A204.1 (cell line): ENCODE results near the gene DPT.

Experiments used
- FAIRE-seq: peaks from 2 replicates; lab custom pipeline; 2012; peaks lifted over from hg19 to GRCh38; lab: Jason Lieb, UNC

DPT gene

DNA sequence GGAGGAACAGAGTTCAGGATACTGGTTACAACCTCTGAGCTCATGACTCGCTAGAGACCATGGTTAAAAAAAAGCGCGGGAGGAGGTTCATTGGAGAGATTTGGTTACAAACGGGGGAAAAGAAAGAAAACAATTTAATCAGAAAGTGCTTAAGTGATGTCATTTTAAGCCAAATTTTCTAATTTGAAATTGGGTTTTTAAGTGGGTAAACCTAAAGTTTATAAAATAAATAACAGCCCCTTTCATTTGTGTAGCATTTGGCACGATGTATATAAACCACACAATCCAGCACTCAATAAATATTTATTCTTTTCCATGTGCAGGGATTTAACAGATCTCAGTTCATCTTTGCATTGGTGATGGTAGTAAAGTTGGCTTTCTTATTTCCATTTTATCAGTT lies 7.0 kb upstream of the DPT start:
- no peak for FAIRE-seq

DNA sequence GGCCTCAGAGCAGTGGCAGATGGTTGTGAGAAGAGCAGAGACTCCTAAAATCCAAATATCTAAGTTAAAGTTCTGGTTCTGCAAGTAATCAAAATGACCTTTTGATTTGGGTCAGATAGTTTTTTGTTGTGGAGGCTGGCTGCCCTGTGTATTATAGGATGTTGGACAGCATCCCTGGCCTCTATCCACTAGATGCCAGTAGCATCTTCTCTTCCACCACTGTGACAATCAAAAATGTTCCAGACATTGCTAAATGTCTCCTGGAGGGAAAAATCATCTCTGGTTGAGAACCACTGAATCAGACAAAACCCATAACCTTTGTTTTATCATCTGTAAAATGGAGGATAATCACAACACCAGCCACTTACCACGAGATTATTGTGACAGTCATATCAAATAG lies 5.9 kb upstream of the DPT start:
- no peak for FAIRE-seq

DNA sequence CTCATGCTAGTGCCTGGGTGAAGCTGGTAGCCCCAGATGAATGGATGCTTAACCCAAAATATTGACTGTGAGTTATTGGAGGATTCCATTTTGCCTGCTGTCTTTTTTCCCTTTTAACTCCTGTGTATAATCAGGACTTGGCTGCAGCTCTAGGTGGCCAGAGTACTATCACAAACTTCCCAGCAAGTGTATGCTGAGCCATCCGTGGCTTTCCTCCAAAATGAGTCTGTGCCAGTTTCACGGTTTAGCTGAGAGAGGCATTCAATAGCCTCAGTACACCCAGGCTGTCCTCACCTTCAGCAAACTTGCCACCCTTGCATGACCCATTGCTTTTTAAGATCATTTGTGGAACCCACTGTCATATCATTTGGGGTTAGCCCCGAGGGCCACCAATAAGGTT lies 5.3 kb upstream of the DPT start:
- FAIRE-seq, result no peak

DNA sequence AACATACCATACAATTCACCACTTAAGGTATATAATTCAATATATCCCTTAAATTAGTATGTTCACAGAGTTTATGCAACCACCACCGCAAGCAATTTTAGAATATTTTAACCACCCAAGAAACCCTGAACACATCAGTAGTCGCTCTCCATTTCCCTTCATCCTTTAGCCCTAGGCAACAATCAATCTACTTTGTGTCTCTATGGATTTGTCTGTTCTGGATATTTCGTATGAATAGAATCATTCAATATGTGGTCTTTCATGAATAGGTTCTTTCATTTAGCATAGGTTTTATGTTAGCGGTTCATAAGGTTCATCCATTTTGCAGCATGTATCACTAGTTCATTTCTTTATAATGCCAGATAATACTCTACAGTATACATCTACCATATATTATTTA lies 4.2 kb upstream of the DPT start:
- no peak for FAIRE-seq

DNA sequence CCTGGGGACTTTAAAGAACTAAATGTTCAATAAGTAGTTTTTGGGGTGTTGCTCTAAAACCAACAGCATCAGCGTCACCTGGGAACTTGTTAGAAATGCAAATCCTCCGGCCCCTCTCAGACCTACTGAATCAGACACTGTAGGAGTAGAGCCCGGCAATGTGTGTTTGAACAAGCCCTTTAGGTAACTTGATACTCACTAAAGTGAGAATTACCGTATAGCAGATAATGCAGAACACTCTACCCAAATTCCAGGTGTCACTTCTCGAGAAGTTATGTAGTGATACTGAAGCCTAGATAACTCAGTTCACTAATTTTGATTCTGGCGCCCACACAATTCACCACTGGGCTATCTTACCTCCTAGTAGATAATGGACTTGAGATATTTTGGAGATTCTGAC lies 3.7 kb upstream of the DPT start:
- no peak for FAIRE-seq

DNA sequence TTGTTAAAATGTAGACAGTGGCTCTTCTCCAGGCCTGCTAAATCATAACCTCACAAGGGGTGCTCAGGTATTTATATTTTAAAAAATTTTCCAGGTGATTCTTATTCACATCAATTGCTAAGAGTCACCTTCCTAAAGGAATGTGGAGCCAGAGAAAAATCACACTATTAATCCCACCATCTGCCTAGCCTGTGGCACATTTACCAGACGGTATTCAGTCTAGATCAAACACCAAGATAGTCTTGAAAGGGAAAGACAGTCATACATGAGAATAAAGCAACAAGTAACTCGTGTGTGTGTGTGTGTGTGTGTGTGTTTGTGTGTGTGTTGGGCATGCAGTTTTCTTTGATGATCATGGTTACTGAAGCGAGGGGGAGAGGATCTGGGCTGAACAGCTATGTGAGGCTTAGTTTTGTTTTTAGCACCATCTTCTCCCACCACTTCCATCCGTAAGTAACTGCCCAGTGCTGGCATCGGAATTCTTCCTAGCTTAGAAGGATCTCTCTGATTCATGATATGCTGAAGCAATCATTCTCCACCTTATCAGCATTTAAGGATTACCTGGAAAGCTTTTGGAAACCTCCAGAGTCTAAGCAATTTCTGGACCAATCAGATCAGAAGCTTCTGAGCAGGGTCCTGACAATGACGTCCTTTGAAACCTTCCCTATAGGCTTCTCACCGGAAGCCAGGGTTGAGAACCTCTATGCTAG lies 2.4 kb upstream of the DPT start:
- no peak for FAIRE-seq

DNA sequence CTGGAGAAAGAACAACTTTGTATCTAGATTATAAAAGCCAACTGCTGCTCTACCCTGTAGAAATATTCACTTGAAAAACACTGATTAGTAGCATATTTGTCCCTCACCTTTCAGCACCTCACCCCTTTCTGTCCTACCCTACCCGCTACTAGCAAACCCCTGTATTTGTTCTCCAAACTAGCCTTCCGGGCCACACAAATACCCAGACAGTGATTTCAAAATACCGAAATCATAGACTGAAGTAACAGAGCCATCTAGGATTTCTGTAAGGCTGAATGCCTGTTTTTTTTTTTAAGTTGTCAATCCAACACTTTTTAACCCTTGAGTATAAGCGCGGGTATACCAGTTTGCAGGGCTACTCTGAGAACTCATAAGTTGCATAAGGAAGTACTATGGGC lies 398 bp upstream of the DPT start:
- no peak for FAIRE-seq

DNA sequence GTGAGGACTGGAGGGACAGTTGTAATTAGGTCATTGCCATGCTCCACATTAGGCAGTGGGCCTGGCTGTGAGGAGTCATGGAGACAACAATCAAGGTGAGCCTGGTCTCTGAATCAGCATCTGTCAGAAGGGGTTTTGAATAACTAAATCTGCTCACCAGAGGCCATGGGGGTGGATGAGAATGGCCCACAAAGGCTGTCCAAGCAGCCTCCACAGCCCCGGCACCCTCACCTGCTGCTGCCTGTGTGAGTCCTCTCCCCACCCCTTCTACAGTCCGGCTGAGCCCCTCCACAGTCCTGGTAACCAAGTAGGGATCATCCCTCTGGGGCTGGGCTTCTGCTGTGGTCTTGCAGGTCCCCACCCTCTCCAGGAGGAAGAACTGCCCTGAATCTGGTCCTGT lies 2.3 kb downstream of the DPT start:
- FAIRE-seq, result no peak

DNA sequence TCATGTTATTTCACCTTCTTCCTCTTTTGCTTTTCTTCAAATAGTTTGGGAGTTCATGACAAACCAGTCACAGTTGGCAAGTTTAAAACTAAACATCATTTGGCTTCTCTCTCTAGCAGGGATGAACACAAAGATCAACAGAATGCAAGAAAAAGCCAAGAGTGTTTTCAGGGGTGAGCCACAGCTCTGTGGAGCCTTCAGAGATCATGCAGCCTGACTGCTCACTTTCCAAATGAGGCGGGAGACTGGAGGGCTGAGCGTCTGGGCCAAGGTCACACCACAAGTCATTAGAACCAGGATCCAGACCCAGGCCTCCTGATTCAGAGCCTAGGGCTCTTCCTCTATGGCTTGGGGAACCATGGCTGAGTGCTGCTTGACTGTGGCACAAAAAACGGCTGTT lies 2.7 kb downstream of the DPT start:
- FAIRE-seq, result no peak

DNA sequence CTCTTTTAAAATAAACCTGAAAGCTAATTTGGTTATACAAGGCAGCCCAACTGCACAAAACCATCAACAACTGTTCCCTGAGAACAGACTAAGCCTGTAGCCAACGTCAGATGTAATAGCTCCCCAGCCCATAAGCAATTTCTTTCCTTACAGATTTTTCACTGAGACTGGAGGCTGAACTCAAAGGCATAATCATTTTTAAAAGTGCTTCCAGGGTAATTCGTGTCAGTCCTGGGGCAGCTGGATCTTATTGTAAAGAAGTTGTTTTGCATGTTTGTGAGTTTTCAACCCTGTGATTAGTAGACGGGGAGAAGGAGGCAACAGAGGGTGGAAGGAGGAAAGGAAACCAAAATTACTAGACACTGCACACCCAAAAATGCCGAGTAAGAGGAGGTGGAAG lies 3.2 kb downstream of the DPT start:
- no peak for FAIRE-seq

DNA sequence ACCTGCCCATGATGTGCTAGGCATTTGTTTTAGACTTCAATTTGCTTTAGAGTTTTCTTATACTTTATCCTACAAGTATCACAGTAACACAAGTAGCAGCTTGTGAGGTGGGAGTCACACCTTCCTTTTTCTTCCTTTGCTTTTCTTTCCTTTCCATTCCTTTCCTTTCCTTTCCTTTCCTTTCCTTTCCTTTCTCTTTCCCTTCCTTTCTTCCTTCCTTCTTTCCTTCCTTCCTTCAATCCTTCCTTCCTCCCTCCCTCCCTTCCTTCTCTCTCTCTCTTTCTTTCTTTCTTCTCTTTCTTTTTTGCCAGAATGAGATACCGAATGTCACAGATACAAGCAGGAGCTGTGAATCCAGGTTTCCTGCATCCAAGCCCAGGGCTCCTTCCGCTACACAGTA lies 3.9 kb downstream of the DPT start:
- FAIRE-seq, result no peak

DNA sequence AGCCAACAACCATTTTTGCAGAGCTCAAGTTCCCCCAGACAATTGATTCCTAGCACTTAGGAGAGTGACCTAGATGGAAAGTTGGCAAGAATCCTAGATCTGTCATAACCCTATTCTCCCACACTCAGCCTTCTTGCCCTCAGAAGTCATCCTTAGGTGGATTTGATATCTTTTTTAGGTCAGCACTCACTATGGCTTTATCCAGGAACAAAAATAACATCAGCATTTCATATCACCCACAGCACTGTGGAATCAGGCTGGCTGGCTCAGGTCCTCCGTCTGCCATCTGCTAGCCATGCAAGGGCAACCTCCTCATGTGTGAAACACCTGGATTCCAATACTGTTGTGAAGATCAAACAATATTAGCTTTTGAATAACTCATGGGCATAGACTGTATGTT lies 6.0 kb downstream of the DPT start:
- FAIRE-seq, result no peak

DNA sequence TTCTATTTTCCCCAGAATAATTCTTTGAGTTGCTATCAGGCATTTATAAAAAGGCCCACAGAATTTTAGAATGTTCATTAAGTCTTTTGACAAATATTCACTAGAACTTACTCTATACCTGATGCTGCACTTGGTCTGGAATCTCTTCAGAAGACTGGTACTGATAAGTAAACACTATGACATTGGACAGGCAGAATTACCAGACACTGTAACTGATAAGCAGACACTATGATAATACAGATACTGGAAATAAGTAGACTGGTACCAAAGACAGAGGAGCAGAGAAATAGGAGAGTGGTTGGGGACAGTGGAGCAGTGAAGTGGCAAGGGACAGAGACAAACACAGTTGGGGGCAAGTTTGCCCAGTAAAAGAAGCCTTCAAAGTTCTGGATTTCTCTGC lies 8.2 kb downstream of the DPT start:
- FAIRE-seq, result no peak

DNA sequence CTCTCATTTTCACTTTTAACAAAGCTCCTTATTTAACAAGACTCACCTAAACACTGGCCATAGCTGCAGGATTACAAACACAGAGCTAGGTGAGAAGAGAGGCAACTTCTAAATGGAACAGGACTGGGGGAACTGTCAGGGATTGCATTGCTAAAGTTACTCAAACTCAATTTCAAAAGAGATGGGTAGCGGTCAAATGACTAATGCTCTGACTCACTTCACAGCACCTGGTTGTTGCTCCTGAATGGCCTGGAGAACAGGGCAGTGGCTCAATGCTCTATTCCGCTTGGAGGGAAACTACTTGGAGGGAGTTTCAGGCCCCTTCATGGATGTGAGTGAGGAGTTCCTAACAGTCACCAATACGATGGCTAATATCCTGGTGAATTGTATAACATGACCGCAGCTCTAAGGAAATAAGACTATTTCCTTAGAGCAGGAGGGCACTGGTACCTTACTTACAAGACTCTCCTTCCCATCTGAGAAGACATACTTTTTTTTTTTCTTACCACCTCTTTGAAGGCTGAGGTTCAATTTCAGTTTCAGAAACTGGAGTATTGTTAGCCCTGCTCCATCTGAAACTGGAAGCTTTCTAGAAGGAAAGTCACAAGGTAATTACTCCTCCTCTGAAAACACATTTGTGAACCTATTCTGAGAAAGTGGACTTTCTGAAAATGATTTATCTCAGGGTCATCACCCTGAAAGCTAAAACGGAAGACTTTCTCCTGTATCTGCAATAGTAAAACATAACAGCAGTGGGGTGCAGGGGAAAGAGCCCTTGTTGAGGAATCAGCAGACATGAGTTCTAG lies 9.5 kb downstream of the DPT start:
- FAIRE-seq, result no peak

DNA sequence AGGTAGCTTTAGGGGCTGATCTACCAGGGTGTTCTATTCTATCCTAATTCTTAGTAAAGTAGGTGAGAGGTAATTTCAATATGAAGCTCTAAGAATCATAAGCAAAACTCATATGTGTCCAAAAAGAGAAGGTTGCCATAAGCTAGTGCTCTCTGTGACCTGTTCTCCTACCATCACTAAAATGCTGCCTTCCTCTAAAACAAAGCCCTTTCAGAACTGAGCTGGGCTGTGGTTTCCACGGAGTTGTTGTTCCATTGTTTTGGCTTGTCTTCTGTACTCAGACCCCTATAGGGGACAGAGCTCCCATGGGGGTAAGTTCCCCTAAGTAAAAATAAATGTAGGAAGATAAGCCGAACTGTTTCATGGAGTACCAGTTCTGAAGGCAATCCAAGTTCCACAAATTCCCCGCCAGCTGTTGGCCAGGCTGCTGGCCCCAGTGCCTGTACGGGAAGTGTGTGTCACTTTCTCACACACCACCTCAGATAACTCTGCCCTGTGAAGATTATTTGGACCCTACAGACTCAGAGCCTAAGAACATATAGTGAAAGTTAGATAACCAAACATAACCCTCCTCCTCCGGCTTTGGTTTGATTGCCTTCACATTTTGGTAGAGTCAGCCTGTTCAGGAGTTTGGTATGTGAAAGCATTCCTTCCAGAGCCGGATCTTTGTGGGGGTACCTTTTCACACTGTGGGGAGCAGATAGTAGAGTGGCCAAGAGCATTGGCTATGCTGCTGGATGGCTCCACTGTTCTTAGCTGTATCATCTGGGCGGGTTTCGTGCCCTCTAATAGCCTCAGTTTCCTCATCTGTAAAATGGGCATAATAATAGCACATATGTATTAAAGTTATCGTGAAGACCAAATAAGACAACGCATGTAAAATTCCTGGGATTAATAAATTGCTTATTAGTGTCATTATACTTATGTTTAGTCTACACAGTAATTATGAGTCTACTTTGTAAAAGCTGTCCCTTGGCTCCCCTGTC lies 10.8 kb downstream of the DPT start:
- FAIRE-seq, result no peak

DNA sequence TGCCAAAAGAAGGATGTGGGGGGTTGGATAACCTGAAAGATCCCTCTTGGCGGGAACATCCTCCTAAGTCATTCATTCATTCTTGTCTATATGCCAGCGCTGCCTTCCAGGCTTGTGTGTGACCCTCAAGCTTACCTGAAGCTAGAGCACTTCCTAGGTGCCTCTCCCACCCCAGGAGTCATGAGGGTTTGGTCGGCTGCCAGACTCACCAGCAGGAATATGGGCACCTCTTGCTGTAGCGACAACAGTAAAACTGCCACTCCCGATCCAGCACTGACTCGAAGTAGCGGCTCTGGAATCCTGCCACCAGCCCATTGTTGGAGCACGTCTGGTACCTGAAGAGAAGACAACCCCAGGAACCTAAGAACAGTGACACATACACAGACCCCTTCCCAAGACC lies 15.0 kb downstream of the DPT start:
- no peak for FAIRE-seq

DNA sequence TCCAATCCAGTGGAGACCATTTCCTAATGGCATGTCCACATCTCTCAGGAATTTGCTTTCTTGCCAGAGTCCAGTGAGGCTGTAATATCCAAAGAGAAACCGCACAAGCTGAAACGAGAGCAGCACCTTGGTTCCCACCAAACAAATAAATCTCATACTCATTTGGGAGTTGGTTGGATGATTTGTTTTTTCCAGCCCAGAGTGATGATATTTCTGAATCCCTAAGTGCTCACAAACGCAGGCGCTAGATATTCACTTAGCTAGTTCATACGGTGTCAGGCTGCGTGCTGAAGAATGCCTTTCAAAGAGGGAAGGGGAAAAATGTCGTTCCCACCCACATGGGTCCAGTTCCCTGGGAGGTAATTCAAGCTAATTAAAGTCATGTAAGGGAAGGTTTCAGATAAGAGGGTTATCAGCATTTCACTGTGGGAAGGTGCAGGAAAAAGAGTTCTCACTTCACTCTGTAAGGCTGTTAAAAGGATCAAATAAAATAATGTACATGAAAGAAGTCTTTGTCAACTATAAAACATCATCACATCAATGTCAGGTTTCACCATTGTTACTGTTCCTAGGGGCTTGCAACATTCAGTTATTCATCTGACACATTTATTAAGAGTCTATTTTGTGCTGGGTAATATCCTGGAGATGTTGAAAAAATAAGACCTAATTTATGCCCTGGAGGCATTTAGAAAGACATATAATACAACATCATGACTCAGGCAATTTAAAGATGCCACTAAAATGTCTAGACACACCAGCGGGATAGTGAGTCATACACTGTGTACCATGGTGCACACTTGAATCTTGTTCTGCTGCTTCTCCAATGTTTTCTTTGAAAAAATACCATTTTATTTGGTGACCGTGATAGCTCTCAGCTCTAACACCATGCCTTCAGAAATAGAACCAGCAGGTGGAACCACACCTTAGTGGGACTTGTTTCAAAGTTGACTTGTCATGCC lies 19.3 kb downstream of the DPT start:
- FAIRE-seq, result no peak

DNA sequence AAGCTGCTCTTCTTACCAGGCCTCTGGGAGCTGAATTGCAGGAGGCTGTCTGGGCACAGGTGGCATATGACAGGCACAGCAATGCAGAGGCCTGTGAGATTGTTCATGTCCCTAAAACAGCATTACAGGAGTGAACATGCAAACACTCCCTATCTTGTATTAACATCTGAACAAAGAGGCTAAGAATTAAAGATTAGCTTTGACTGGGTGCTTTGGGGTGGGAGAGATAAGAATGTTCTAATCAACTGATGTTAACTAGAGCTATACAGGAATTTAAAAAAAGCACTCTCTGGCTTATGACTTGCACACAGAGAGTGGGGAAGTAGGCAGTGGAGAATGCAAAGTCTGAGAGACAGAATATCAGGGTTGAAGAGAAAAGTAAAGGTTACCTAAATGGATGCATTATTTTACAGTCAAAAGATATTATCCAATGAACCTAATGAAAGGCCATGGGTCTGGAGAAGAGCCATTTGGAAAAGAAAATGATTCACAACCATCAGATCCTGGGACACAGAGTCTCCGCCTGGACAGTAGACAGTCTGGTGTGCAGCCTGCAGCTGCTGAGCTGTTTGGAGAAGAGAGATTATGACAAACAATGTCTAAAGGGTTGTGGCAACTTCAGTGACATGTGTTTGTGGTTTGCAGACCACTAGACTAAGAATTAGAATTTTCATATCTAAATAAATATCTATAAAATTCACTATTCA lies 20.2 kb downstream of the DPT start:
- no peak for FAIRE-seq

DNA sequence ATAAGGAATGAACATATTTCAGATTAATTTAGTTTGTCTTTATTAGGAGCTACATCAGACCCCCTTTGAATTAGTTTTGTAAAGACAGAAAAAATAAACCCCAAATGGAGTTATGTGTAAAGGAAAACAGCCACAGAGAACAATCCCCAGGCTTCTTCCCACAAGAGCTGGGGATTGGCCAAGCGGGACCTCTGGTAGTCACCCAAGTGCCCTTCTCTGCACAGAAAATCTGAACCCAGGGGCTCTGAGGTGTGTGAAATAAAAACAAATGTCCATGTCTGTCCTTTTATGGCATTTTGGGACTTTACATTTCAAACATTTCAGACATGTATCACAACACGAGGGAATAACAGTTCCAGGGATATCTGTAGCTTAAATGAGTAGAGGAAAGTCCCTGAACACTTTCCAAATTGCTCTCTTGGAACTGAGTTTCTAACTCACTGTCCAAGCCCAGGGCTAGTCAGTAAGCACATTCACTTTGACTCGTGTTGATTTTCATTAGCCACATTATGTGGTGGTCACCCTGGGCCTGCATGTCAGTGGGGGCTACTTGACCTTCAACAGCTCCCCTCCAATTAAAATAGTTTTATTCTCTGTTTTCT lies 22.5 kb downstream of the DPT start:
- no peak for FAIRE-seq

DNA sequence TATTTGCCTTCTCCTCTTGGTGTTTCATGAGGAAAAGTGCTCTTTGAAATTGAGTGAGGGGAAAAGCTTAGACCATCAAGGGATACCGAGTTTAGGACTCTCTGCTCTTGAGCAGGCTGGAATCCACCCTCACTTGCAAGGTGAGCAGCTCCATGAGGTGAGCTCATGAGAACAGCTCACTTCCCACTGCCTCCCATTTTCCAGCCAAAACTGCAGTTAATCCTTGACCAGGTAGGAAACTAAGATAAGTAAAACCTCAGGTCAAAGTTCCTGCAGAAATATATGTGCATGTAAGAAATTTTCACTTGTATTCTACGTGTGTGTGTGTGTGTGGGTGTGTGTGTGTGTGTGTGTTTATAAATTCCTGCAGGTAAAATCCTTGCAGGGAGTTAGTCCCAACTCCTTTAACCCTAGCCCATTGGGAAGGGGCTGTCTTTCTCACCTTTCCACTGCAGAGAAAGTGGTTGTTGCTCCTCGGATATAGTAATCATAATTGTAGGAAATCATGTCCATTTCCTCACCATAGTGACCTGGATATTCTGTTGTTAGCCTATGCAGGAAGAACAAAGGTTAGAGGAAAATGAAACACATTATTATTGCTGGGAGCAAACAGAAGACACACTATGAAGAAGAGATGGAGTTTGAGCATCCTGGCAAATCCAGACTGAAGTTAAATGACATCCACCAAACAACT lies 28.3 kb downstream of the DPT start:
- FAIRE-seq, result no peak
